Adrenal gland (tissue), 12 donors: ENCODE results near the gene NPFFR1. TPM values are rescaled to one million over a fixed set of nuclear protein-coding genes. Genes with fewer than 3 reads are reported as not detected.
A peak's percentile ranks its signal among the peaks of the same experiment; 100 is the strongest.

Experiments
- DNase-seq, 7 donors: peaks; one replicate each; pipeline ENCODE4 v3.0.0-alpha.2; 2019 to 2020
- H3K27ac ChIP-seq, 5 donors: fragments of 200-600 bp; sonication (generic) in 4 of 5; 1 replicate in 3 of 5; 2 replicates in 2 of 5; pipeline versions ENCODE4 v1.5.1 to v1.8.0; 2016 to 2020; ENCODE audit warnings: mild to moderate bottlenecking in 1 of 5
- H3K27me3 ChIP-seq: fragments of 200-600 bp; 2 replicates; pipeline ENCODE4 v1.8.0; 2021
- H3K36me3 ChIP-seq, 2 donors: fragments of 200-600 bp; replicated peaks in 1 of 2; 1 replicate in 1 of 2; 2 replicates in 1 of 2; pipeline versions ENCODE4 v1.5.1 to v1.8.0; 2018 to 2022
- H3K4me1 ChIP-seq, 2 donors: fragments of 200-600 bp; replicated peaks in 1 of 2; 1 replicate in 1 of 2; 2 replicates in 1 of 2; pipeline versions ENCODE4 v1.5.1 to v1.8.0; 2018 to 2021
- H3K4me3 ChIP-seq, 4 donors: fragments of 200-600 bp; sonication (generic) in 3 of 4; one replicate each; pipeline ENCODE4 v1.5.1; 2016 to 2018
- H3K9me3 ChIP-seq, 3 donors: fragments of 200-600 bp; sonication (generic) in 1 of 3; replicated peaks in 1 of 3; 1 replicate in 2 of 3; 2 replicates in 1 of 3; pipeline versions ENCODE4 v1.5.1 to v1.8.0; 2016 to 2021
- CTCF ChIP-seq, 6 experiments: fragments of 450-650 bp in 4 of 6; fragments of 200-600 bp in 2 of 6; sonication (generic) in 1 of 6; IDR thresholded peaks; 1 replicate in 5 of 6; 2 replicates in 1 of 6; pipeline versions ENCODE4 v1.5.1 to v1.8.0; 2016 to 2021; ENCODE audit warnings: antibody characterized with exemption in 6 of 6, mild to moderate bottlenecking in 2 of 6, moderate library complexity in 1 of 6
- POLR2A ChIP-seq, 2 donors: fragments of 450-650 bp; IDR thresholded peaks; one replicate each; pipeline ENCODE4 v1.6.1; 2017; ENCODE audit warnings: antibody characterized with exemption in 2 of 2, mild to moderate bottlenecking in 2 of 2, moderate library complexity in 1 of 2
- WGBS, 4 donors: extraction: QIAGEN DNeasy Blood & Tissue Kit in 2 of 4; methylation state at CpG; one replicate each; pipeline versions ENCODE4 v1.1.5 to v1.1.7; 2013 to 2017; 5-methylcytosine and 5-hydroxymethylcytosine counted together
- intact Hi-C, 2 donors: fragments of 100-400 bp; cut with DNase I; formaldehyde crosslinking; loops; one replicate each; pipeline versions ENCODE4 v1.14.1 to v1.15.0; 2022 to 2023
- polyA plus RNA-seq, 3 donors: library from polyadenylated mRNA; stranded (reverse); fragments of 200-250 nt in 2 of 3; fragments of 350-450 nt in 1 of 3; fragmentation: Illumina TruSeq in 1 of 3; extraction: RNeasy Lipid Tissue Mini Kit (QIAGEN cat#74804) in 1 of 3; gene quantifications; one replicate each; pipeline ENCODE4 v1.2.3, GENCODE V29; 2013 to 2014
- total RNA-seq, 9 donors: library from RNA; depleted of rRNA in 4 of 9; stranded (reverse); fragments of >200 nt in 4 of 9; fragments of 120-200 nt in 1 of 9; fragmentation: NEBNext Ultra II Directional in 1 of 9; extraction: Animal tissue kit (Norgen Biotek cat#: 25700) in 1 of 9; gene quantifications; one replicate each; pipeline versions ENCODE4 v1.1.0 to v1.2.4, GENCODE V29; 2013 to 2023
- donor health status: healthy with polysubstance abuse.
- donor health status: Bipolar disorder and iron deficiency.
- donor health status: DM: yes; HTN: yes; CAD: no.
- donor health status: DM: no; HTN: no; CAD: no.
- donor health status: DM: no; HTN: no; CAD: no.
- donor health status: DM: yes; HTN: yes; CAD: no.

Gene NPFFR1
- total and polyA plus RNA-seq, 12 donors: under 0.01 to 0.24 (median 0.03) TPM; not detected in 7

- intact Hi-C loops: loop anchor here in 1 of 2 donors (5.0 to 10.0 kb wide), 2 partner anchors 52 to 140 kb away; no protein-coding TSS in a partner anchor
- DNase-seq: no peak
- TF ChIP-seq POLR2A (IDR thresholded peaks at IDR 0.05) (no peak), CTCF (IDR thresholded peaks at IDR 0.05) (no peak)
- no peak overlapping the region for H3K4me3 ChIP-seq
- H3K27me3 ChIP-seq: no peaks in the 10 kb centered on the region
- H3K9me3 ChIP-seq: no peaks in the 10 kb centered on the region
- H3K36me3 ChIP-seq: no peaks in the 10 kb centered on the region
- no peak overlapping the region for H3K27ac ChIP-seq
- 80 to 87% (median 82%) methylated on average over 3 of the region's 3 CpGs for WGBS, 4 donors
- peaks cover 0 to 18% of the 10 kb centered on the region in 2 donors for H3K4me1 ChIP-seq
Measured at GRCh38 chr10:70222340-70222794, 61.4 kb downstream of the NPFFR1 start.

DNA sequence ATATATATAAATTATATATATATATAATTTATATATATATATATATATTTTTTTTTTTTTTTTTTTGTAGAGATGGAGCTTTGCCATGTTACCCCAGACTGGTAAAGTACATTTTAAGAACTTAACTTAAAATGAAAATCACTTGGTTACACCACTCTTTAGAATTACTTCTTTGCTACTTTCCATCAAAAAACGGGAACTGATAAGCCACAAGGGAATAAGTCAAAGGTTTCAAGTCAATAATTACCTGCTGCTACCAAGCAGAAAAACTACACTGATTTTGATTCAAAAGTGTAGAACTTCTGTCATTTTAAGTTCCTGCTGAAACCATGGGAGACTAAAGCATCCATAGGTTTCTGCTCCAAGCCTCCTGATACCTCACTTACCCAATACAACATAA is 62.8 kb downstream of the NPFFR1 start:
- DNase-seq: no peak
- WGBS, 4 donors: 18 to 21% (median 19%) methylated on average over 1 of the region's 1 CpG
- Histone ChIP-seq H3K4me3 (no peak overlapping the region), H3K4me1 (peaks cover 0 to 6% of the 10 kb centered on the region in 2 donors), H3K36me3 (no peaks in the 10 kb centered on the region), H3K27ac (peak overlapping the region in 2 of 5 donors; percentile 24 to 37), H3K9me3 (no peaks in the 10 kb centered on the region), H3K27me3 (no peaks in the 10 kb centered on the region)
- intact Hi-C loops: loop anchor here in 1 of 2 donors (5.0 to 10.0 kb wide), 2 partner anchors 54 to 141 kb away; no protein-coding TSS in a partner anchor
- no peak for TF ChIP-seq POLR2A (IDR thresholded peaks at IDR 0.05)
- no peak for TF ChIP-seq CTCF (IDR thresholded peaks at IDR 0.05)

DNA sequence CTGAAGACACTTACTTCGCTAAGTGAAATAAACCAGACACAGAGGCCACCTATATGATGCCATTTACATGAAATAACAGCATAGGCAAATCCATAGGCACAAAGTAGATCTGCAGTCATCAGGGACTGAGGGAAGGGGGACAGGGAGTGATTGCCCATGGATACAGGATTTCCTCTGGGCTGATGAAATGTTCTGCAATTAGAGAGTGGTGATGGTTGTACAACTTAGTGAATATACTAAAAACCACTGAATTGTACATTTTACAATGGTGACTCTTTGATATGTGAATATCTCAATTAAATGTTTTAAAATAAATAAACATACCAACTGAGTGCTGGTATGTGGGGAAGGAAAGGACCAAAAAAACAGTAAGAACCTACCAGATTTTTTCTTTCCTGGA is 70.9 kb downstream of the NPFFR1 start:
- 95 to 100% (median 99%) methylated on average over 1 of the region's 1 CpG for WGBS, 4 donors
- Histone ChIP-seq H3K4me3 (no peak overlapping the region), H3K36me3 (peaks cover 0 to 37% of the 10 kb centered on the region in 2 donors), H3K9me3 (no peaks in the 10 kb centered on the region), H3K4me1 (no peaks in the 10 kb centered on the region), H3K27me3 (no peaks in the 10 kb centered on the region), H3K27ac (no peak overlapping the region)
- DNase-seq: no peak
- intact Hi-C loops: no loop called here
- no peak for TF ChIP-seq CTCF (IDR thresholded peaks at IDR 0.05)
- no peak for TF ChIP-seq POLR2A (IDR thresholded peaks at IDR 0.05)

DNA sequence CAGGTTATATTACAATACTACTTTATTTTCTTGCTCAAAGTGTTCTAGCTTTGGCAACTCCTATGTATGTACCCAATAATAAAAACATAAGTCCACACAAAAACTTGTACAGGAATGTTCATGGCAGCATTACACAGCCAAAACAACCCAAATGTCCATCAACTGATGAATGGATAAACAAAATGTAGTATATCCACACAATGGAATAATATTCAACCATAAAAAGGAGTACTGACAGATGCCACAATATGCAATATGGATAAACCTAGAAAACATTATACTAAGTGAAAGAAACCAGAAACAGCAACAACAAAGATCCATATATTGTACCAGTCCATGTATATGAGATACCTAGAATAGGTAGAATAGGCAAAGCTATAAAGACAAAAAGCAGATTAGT is 71.5 kb downstream of the NPFFR1 start:
- TF ChIP-seq CTCF (IDR thresholded peaks at IDR 0.05) (no peak), POLR2A (IDR thresholded peaks at IDR 0.05) (no peak)
- DNase-seq: no peak
- Histone ChIP-seq H3K4me3 (no peak overlapping the region), H3K27ac (no peak overlapping the region), H3K9me3 (no peaks in the 10 kb centered on the region), H3K27me3 (no peaks in the 10 kb centered on the region), H3K4me1 (no peaks in the 10 kb centered on the region), H3K36me3 (peaks cover 0 to 43% of the 10 kb centered on the region in 2 donors)
- intact Hi-C loops: no loop called here
